Prostate gland (tissue), 2 donors: ENCODE results near the gene DNAJC11.

Experiments used
- CTCF ChIP-seq, 4 experiments: fragments of 200-600 bp in 2 of 4; fragments of 450-650 bp in 2 of 4; sonication (generic) in 2 of 4; IDR thresholded peaks; 1 replicate in 3 of 4; 2 replicates in 1 of 4; pipeline ENCODE4 v1.5.1; 2016 to 2019; ENCODE audit warnings: antibody characterized with exemption in 4 of 4, mild to moderate bottlenecking in 2 of 4, moderate library complexity in 2 of 4
- POLR2AphosphoS5 ChIP-seq: sonication (generic); formaldehyde crosslinking; IDR thresholded peaks from one replicate; pipeline ENCODE4 v1.6.1; 2017; ENCODE audit warnings: antibody characterized with exemption

- TF ChIP-seq CTCF (IDR thresholded peaks at IDR 0.05) (no peak), POLR2AphosphoS5 (no peak)
Measured at GRCh38 chr1:6658359-6659060, 43.1 kb downstream of the DNAJC11 start.
